ENCODE data around the gene VAPA.

The VAPA gene

GRCh38 chr18:9997711-9998110, 83.9 kb downstream of the VAPA start:
- no peak overlapping the region for H3K4me2 ChIP-seq (ENCODE audit: low read length)
- H3K4me1 ChIP-seq (ENCODE audit: insufficient read depth, low read length, severe bottlenecking) = no peaks in the 10 kb centered on the region
- no peaks in the 10 kb centered on the region; the same call in 1 of the 2 replicates for H3K27me3 ChIP-seq (ENCODE audit: insufficient read depth, low read length)
- no peaks in the 10 kb centered on the region for H4K20me1 ChIP-seq (ENCODE audit: insufficient read depth, low read length)
- no peaks in the 10 kb centered on the region for H3K36me3 ChIP-seq (ENCODE audit: insufficient read depth, low read length)
- H2AFZ ChIP-seq (ENCODE audit: low read length) = no peak overlapping the region
- no peak overlapping the region for H3K4me3 ChIP-seq (ENCODE audit: low read depth, low read length, poor library complexity, severe bottlenecking)
- H3K9ac ChIP-seq (ENCODE audit: low read length) = no peak overlapping the region
- no peaks in the 10 kb centered on the region for H3K79me2 ChIP-seq (ENCODE audit: insufficient read depth, low read length)
- H3K27ac ChIP-seq (ENCODE audit: low read depth, low read length, poor library complexity, severe bottlenecking) = no peak overlapping the region
- TF ChIP-seq EZH2 (IDR thresholded peaks at IDR 0.05; ENCODE audit: borderline replicate concordance, low read length) = no peak
- no peak for TF ChIP-seq CTCF (IDR thresholded peaks at IDR 0.05; ENCODE audit: low read length)
- peaks cover 3% of the 10 kb centered on the region; the same call in 1 of the 2 replicates for H3K9me3 ChIP-seq (ENCODE audit: low read length)
- H3K9me2 ChIP-seq (ENCODE audit: low read depth, low read length) = no peaks in the 10 kb centered on the region
- H3F3A ChIP-seq (ENCODE audit: insufficient read depth, low read length) = no peaks in the 10 kb centered on the region

GRCh38 chr18:9998330-9998729, 84.5 kb downstream of the VAPA start:
- Histone ChIP-seq H3K27me3 (ENCODE audit: insufficient read depth, low read length) (no peaks in the 10 kb centered on the region; the same call in 1 of the 2 replicates), H3K4me3 (ENCODE audit: low read depth, low read length, poor library complexity, severe bottlenecking) (no peak overlapping the region), H3K4me2 (ENCODE audit: low read length) (no peak overlapping the region), H3K9ac (ENCODE audit: low read length) (no peak overlapping the region), H3K9me3 (ENCODE audit: low read length) (peaks cover 3% of the 10 kb centered on the region; the same call in 1 of the 2 replicates), H3K4me1 (ENCODE audit: insufficient read depth, low read length, severe bottlenecking) (no peaks in the 10 kb centered on the region), H3K79me2 (ENCODE audit: insufficient read depth, low read length) (no peaks in the 10 kb centered on the region), H3K36me3 (ENCODE audit: insufficient read depth, low read length) (no peaks in the 10 kb centered on the region), H3F3A (ENCODE audit: insufficient read depth, low read length) (no peaks in the 10 kb centered on the region), H4K20me1 (ENCODE audit: insufficient read depth, low read length) (no peaks in the 10 kb centered on the region), H3K27ac (ENCODE audit: low read depth, low read length, poor library complexity, severe bottlenecking) (no peak overlapping the region), H3K9me2 (ENCODE audit: low read depth, low read length) (no peaks in the 10 kb centered on the region), H2AFZ (ENCODE audit: low read length) (no peak overlapping the region)
- TF ChIP-seq CTCF (IDR thresholded peaks at IDR 0.05; ENCODE audit: low read length) (no peak), EZH2 (IDR thresholded peaks at IDR 0.05; ENCODE audit: borderline replicate concordance, low read length) (no peak)

GRCh38 chr18:10002280-10002679, 88.5 kb downstream of the VAPA start:
- Histone ChIP-seq H3K4me1 (ENCODE audit: insufficient read depth, low read length, severe bottlenecking) (no peaks in the 10 kb centered on the region), H3K9me2 (ENCODE audit: low read depth, low read length) (no peaks in the 10 kb centered on the region), H3K9ac (ENCODE audit: low read length) (no peak overlapping the region), H4K20me1 (ENCODE audit: insufficient read depth, low read length) (no peaks in the 10 kb centered on the region), H3K27ac (ENCODE audit: low read depth, low read length, poor library complexity, severe bottlenecking) (no peak overlapping the region), H3K36me3 (ENCODE audit: insufficient read depth, low read length) (no peaks in the 10 kb centered on the region), H3K4me2 (ENCODE audit: low read length) (no peak overlapping the region), H3F3A (ENCODE audit: insufficient read depth, low read length) (no peaks in the 10 kb centered on the region), H3K4me3 (ENCODE audit: low read depth, low read length, poor library complexity, severe bottlenecking) (no peak overlapping the region), H3K27me3 (ENCODE audit: insufficient read depth, low read length) (no peaks in the 10 kb centered on the region), H2AFZ (ENCODE audit: low read length) (no peak overlapping the region), H3K79me2 (ENCODE audit: insufficient read depth, low read length) (no peaks in the 10 kb centered on the region), H3K9me3 (ENCODE audit: low read length) (peaks cover 3% of the 10 kb centered on the region; the same call in 1 of the 2 replicates)
- TF ChIP-seq EZH2 (IDR thresholded peaks at IDR 0.05; ENCODE audit: borderline replicate concordance, low read length) = no peak
- no peak for TF ChIP-seq CTCF (IDR thresholded peaks at IDR 0.05; ENCODE audit: low read length)

Measured in OCI-LY1 (cell line).